Glutamatergic neuron (in vitro differentiated cells): Measurements from ENCODE around the gene THOC3. TPM values are rescaled to one million over a fixed set of nuclear protein-coding genes. Genes with fewer than 3 reads are reported as not detected.
"Not testable (repeated sequence)": the region's sequence is repeated elsewhere in the genome, so short reads cannot be mapped to it uniquely, and the experiment has no call there.

Source experiments
- DNase-seq: peaks from one replicate; pipeline ENCODE4 v3.0.0; 2022
- H3K27ac Mint-ChIP-seq: one replicate; pipeline ENCODE4 v1.8.0; 2020; ENCODE audit warnings: mild to moderate bottlenecking, mixed read lengths, inconsistent platforms; ENCODE audit not compliant: unreplicated experiment
- H3K27me3 Mint-ChIP-seq: one replicate; pipeline ENCODE4 v1.8.0; 2020; ENCODE audit warnings: mild to moderate bottlenecking, moderate library complexity, mixed read lengths, inconsistent platforms; ENCODE audit not compliant: unreplicated experiment
- H3K36me3 Mint-ChIP-seq: one replicate; pipeline ENCODE4 v1.8.0; 2020; ENCODE audit warnings: mild to moderate bottlenecking, mixed read lengths, inconsistent platforms; ENCODE audit not compliant: unreplicated experiment
- H3K4me1 Mint-ChIP-seq: one replicate; pipeline ENCODE4 v1.8.0; 2020; ENCODE audit warnings: mild to moderate bottlenecking, low read depth, mixed read lengths, inconsistent platforms; ENCODE audit not compliant: unreplicated experiment
- H3K4me3 Mint-ChIP-seq: one replicate; pipeline ENCODE4 v1.8.0; 2020; ENCODE audit warnings: mild to moderate bottlenecking, mixed read lengths, inconsistent platforms; ENCODE audit not compliant: unreplicated experiment
- H3K9me3 Mint-ChIP-seq: one replicate; pipeline ENCODE4 v1.8.0; 2020; ENCODE audit warnings: mild to moderate bottlenecking, moderate library complexity, mixed read lengths, inconsistent platforms; ENCODE audit not compliant: unreplicated experiment
- CTCF ChIP-seq: fragments of 200-600 bp; sonication (generic); IDR thresholded peaks from one replicate; pipeline ENCODE4 v1.5.0; 2021; ENCODE audit not compliant: partially characterized antibody, unreplicated experiment
- total RNA-seq: library from RNA; stranded (reverse); fragmentation: NEBNext Ultra II Directional; extraction: Animal tissue kit (Norgen Biotek cat#: 25700); gene quantifications from one replicate; pipeline ENCODE4 v1.2.1, GENCODE V29; 2021; ENCODE audit not compliant: unreplicated experiment

The THOC3 gene
- total RNA-seq, 1 donor from 2014 or later, result 59.1 TPM

GRCh38 chr5:175925106-175925505 is 43.0 kb downstream of the THOC3 start:
- H3K36me3 Mint-ChIP-seq, H3K27ac Mint-ChIP-seq, H3K4me3 Mint-ChIP-seq, H3K27me3 Mint-ChIP-seq, H3K9me3 Mint-ChIP-seq, DNase-seq, H3K4me1 Mint-ChIP-seq: not testable (repeated sequence)

- H3K27me3 Mint-ChIP-seq, result no peaks in the 10 kb centered on the region
- H3K36me3 Mint-ChIP-seq, result no peaks in the 10 kb centered on the region
- peaks cover 2% of the 10 kb centered on the region for H3K4me1 Mint-ChIP-seq
- no peak overlapping the region for H3K4me3 Mint-ChIP-seq
- no peaks in the 10 kb centered on the region for H3K9me3 Mint-ChIP-seq
- TF ChIP-seq CTCF, result no peak
- no peak for DNase-seq
- H3K27ac Mint-ChIP-seq, result no peak overlapping the region
Measured at GRCh38 chr5:175922192-175922885, 45.8 kb downstream of the THOC3 start.

- TF ChIP-seq CTCF, result no peak
- Mint-ChIP-seq H3K9me3 (no peaks in the 10 kb centered on the region), H3K27ac (no peak overlapping the region), H3K4me1 (peaks cover 2% of the 10 kb centered on the region), H3K27me3 (no peaks in the 10 kb centered on the region), H3K36me3 (no peaks in the 10 kb centered on the region), H3K4me3 (no peak overlapping the region)
- no peak for DNase-seq
Measured at GRCh38 chr5:175921061-175921730, 46.9 kb downstream of the THOC3 start.

GRCh38 chr5:175920231-175920811 is 47.8 kb downstream of the THOC3 start:
- TF ChIP-seq CTCF, result no peak
- Mint-ChIP-seq H3K27me3 (no peaks in the 10 kb centered on the region), H3K9me3 (no peaks in the 10 kb centered on the region), H3K36me3 (no peaks in the 10 kb centered on the region), H3K27ac (no peak overlapping the region), H3K4me3 (no peak overlapping the region), H3K4me1 (peaks cover 2% of the 10 kb centered on the region)
- DNase-seq, result no peak

- DNase-seq, H3K36me3 Mint-ChIP-seq, H3K4me3 Mint-ChIP-seq, H3K27me3 Mint-ChIP-seq, H3K9me3 Mint-ChIP-seq, H3K27ac Mint-ChIP-seq, H3K4me1 Mint-ChIP-seq: not testable (repeated sequence)
Measured at GRCh38 chr5:175915066-175916037, 52.8 kb downstream of the THOC3 start.

- H3K4me3 Mint-ChIP-seq, DNase-seq, H3K27me3 Mint-ChIP-seq, H3K27ac Mint-ChIP-seq, H3K36me3 Mint-ChIP-seq, H3K9me3 Mint-ChIP-seq, H3K4me1 Mint-ChIP-seq: not testable (repeated sequence)
Measured at GRCh38 chr5:175913835-175914672, 54.1 kb downstream of the THOC3 start.

GRCh38 chr5:175910072-175910471 is 58.0 kb downstream of the THOC3 start:
- H3K4me1 Mint-ChIP-seq, H3K27me3 Mint-ChIP-seq, H3K4me3 Mint-ChIP-seq, DNase-seq, H3K27ac Mint-ChIP-seq, H3K36me3 Mint-ChIP-seq, H3K9me3 Mint-ChIP-seq: not testable (repeated sequence)
